Tibial artery (tissue), 4 donors: ENCODE results near the gene ZNF592.

ENCODE experiments used
- DNase-seq, 2 donors: peaks; one replicate each; pipeline ENCODE4 v3.0.0-alpha.2; 2019
- H3K27ac ChIP-seq, 2 donors: fragments of 200-600 bp; sonication (generic) in 1 of 2; 1 replicate in 1 of 2; 2 replicates in 1 of 2; pipeline ENCODE4 v1.5.1; 2018 to 2019; ENCODE audit warnings: mild to moderate bottlenecking in 1 of 2
- H3K27me3 ChIP-seq, 2 donors: fragments of 200-600 bp; sonication (generic) in 1 of 2; one replicate each; pipeline versions ENCODE4 v1.5.1 to v1.6.0; 2016 to 2019
- H3K36me3 ChIP-seq, 3 donors: fragments of 200-600 bp; sonication (generic) in 2 of 3; one replicate each; pipeline ENCODE4 v1.5.1; 2016 to 2019; ENCODE audit warnings: mild to moderate bottlenecking in 2 of 3
- H3K4me1 ChIP-seq, 4 donors: fragments of 200-600 bp; sonication (generic) in 2 of 4; 1 replicate in 3 of 4; 2 replicates in 1 of 4; pipeline ENCODE4 v1.5.1; 2016 to 2019
- H3K4me3 ChIP-seq, 2 donors: fragments of 200-600 bp; sonication (generic) in 1 of 2; 1 replicate in 1 of 2; 2 replicates in 1 of 2; pipeline ENCODE4 v1.5.1; 2018 to 2019; ENCODE audit warnings: mild to moderate bottlenecking in 2 of 2
- H3K9me3 ChIP-seq, 3 donors: fragments of 200-600 bp; sonication (generic) in 1 of 3; one replicate each; pipeline ENCODE4 v1.5.1; 2016 to 2019
- CTCF ChIP-seq, 2 experiments: fragments of 200-600 bp in 1 of 2; fragments of 450-650 bp in 1 of 2; IDR thresholded peaks; one replicate each; pipeline ENCODE4 v1.5.1; 2017 to 2019; ENCODE audit warnings: antibody characterized with exemption in 2 of 2, mild to moderate bottlenecking in 1 of 2, moderate library complexity in 1 of 2
- intact Hi-C: fragments of 100-400 bp; cut with DNase I; formaldehyde crosslinking; loops from one replicate; pipeline ENCODE4 v1.15.0; 2023; ENCODE audit warnings: low total_unique reads

ZNF592 gene

DNA sequence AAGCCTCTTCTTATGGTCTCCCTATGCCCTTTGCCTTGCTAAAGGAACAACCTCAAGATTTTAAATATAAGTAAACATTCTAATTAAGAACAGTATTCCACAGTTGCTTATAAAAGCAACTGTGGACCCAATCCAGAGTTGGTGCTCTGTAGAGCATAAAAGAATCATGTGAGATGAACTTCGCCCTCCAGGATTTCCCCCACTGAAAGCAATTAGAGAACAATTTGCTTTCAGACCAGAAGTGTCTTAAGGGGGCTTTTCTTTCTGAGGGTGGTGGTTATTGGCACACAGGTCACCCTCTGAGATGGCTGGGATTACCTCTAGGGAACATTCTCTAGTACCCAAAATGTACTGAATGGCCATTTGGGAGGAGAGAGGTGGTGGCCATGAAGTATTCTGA lies 10.6 kb downstream of the ZNF592 start:
- intact Hi-C loops: loop anchor here (5.0 kb wide), 1 partner anchor 53 kb away; no protein-coding TSS in a partner anchor
- no peaks in the 10 kb centered on the region for H3K9me3 ChIP-seq
- no peaks in the 10 kb centered on the region for H3K27me3 ChIP-seq
- H3K4me3 ChIP-seq: no peak overlapping the region
- peaks cover 0 to 95% (median 50%) of the 10 kb centered on the region in 4 donors for H3K4me1 ChIP-seq
- no peak for TF ChIP-seq CTCF (IDR thresholded peaks at IDR 0.05)
- H3K36me3 ChIP-seq: no peaks in the 10 kb centered on the region
- no peak for DNase-seq
- H3K27ac ChIP-seq: no peak overlapping the region

DNA sequence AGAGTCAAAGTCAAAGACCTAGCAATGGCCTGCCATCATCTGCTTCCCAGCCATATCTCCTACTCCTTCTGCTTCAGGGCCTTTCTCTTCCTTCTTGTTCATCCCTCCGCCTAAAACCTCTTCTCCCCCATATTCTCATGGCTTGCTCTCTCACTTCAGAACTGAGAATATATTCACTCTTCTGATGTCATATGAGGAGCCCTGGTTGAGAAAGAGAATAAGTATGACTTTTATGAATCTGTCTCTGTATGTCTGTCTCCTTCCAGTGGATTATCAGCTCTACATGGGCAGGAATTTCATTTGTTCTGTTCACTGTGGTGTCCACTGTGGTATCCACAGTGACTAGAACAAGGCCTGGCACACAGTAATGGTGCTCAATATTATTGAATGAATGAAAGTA lies 11.8 kb downstream of the ZNF592 start:
- H3K27ac ChIP-seq: no peak overlapping the region
- peaks cover 0 to 91% (median 46%) of the 10 kb centered on the region in 4 donors for H3K4me1 ChIP-seq
- H3K36me3 ChIP-seq: peaks cover 0 to 4% (median 0%) of the 10 kb centered on the region in 3 donors
- no peak for TF ChIP-seq CTCF (IDR thresholded peaks at IDR 0.05)
- DNase-seq: no peak
- no peaks in the 10 kb centered on the region for H3K27me3 ChIP-seq
- intact Hi-C loops: no loop called here
- H3K4me3 ChIP-seq: no peak overlapping the region
- H3K9me3 ChIP-seq: no peaks in the 10 kb centered on the region

- Histone ChIP-seq H3K4me1 (peaks cover 0 to 76% (median 42%) of the 10 kb centered on the region in 4 donors), H3K36me3 (peaks cover 6 to 19% (median 12%) of the 10 kb centered on the region in 3 donors), H3K4me3 (no peak overlapping the region), H3K27ac (no peak overlapping the region), H3K9me3 (no peaks in the 10 kb centered on the region), H3K27me3 (no peaks in the 10 kb centered on the region)
- TF ChIP-seq CTCF (IDR thresholded peaks at IDR 0.05): no peak
- intact Hi-C loops: no loop called here
- no peak for DNase-seq
These were observed 13.3 kb downstream of the ZNF592 start for GRCh38 chr15:84761607-84762131.

DNA sequence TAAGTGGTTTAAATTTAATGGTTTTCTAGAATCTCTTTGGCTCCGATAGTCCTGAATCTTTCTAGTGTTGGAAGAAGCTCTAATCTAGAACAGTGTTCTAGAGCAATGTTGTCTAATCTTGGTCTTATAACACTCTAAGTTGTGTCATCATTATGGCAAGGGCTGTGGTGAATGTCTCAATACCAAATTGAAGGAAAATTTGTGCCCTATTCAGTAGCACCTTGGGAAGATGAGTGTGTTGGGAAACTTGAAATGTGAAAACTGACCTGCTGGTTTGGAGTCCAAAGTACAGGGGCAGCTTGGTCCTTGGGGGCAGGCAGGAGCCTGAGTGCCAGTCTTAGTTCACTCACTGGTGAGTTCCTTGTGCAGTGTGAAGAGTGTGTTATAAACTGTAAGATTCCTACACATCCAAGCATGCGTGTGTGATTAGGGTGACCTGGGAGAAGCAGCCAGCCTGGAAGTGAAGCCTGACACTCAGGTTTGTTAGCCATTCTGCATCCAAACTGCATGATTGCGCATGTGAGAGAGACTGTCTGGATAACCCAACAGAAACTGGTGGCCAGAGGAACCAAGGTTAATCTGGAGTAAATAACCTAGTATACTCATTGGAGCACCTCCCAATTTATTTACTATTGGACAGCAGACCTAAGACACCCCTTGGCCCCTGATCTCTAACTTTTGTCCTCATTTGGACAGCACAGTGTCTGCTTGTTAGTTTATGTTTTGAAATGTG lies 14.6 kb downstream of the ZNF592 start:
- Histone ChIP-seq H3K9me3 (no peaks in the 10 kb centered on the region), H3K4me1 (peaks cover 0 to 63% (median 39%) of the 10 kb centered on the region in 4 donors), H3K4me3 (no peak overlapping the region), H3K27ac (no peak overlapping the region), H3K27me3 (no peaks in the 10 kb centered on the region), H3K36me3 (peaks cover 6 to 30% (median 22%) of the 10 kb centered on the region in 3 donors)
- DNase-seq: no peak
- no peak for TF ChIP-seq CTCF (IDR thresholded peaks at IDR 0.05)
- intact Hi-C loops: no loop called here

DNA sequence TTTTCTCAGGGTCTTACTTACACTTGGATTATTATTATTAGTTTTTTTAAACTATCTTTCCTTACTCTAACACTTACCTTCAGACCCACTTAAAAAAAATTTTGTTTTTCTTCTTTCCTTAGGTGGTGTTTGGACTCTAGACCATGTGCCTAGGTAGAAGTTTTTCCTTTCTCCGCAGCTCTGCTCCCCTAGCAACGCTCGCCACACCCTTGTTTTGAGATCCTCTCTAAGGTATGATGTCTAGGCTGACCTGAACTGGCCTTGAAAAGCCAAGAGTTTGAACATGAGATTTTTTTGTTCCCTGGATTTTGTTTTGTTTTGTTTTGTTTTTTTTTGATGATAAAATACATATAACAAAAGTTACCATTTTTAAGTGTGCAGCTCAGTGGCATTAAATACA lies 16.2 kb downstream of the ZNF592 start:
- no peak for DNase-seq
- TF ChIP-seq CTCF (IDR thresholded peaks at IDR 0.05): no peak
- Histone ChIP-seq H3K36me3 (peaks cover 12 to 46% (median 37%) of the 10 kb centered on the region in 3 donors), H3K27ac (no peak overlapping the region), H3K27me3 (no peaks in the 10 kb centered on the region), H3K9me3 (no peaks in the 10 kb centered on the region), H3K4me1 (peaks cover 0 to 47% (median 28%) of the 10 kb centered on the region in 4 donors), H3K4me3 (no peak overlapping the region)
- intact Hi-C loops: no loop called here
